A673 (cell line): Measurements from ENCODE around the gene SERPINB11. TPM values are rescaled to one million over a fixed set of nuclear protein-coding genes. Genes with fewer than 3 reads are reported as not detected.

Experiments
- BruUV-seq: library from RNA; stranded (reverse); fragments of 400-500 nt; replicated peaks from 2 replicates; lab custom pipeline; 2021; lab: Mats Ljungman, UMichigan
- CTCF ChIA-PET: fragments of 300-600 bp; sonication (Branson Sonifier 250); formaldehyde crosslinking; loops from one replicate; lab custom pipeline; 2022; ENCODE audit warnings: antibody characterized with exemption; lab: Charles Lee
- POLR2A ChIA-PET: fragments of 300-600 bp; sonication (Branson Sonifier 250); formaldehyde crosslinking; loops from one replicate; lab custom pipeline; 2022; ENCODE audit warnings: antibody characterized with exemption; ENCODE audit not compliant: low non-redundant PET; lab: Charles Lee
- DNase-seq: peaks from one replicate; pipeline ENCODE4 v3.0.0-alpha.2; 2015; ENCODE audit warnings: low spot score
- H3K27ac ChIP-seq: fragments of 200-600 bp; sonication (generic); 2 replicates; pipeline ENCODE4 v1.5.1; 2016; ENCODE audit warnings: mixed run types, low read depth, mild to moderate bottlenecking, mixed read lengths, antibody characterized with exemption, low read length; ENCODE audit not compliant: poor library complexity, severe bottlenecking
- H3K27me3 ChIP-seq: fragments of 200-600 bp; sonication (generic); replicated peaks from 2 replicates; pipeline ENCODE4 v1.6.1; 2017; ENCODE audit warnings: mixed run types, low read depth, mild to moderate bottlenecking, mixed read lengths, antibody characterized with exemption, low read length; ENCODE audit not compliant: insufficient read depth, poor library complexity
- H3K36me3 ChIP-seq: fragments of 200-600 bp; sonication (generic); 2 replicates; pipeline ENCODE4 v1.6.1; 2016; ENCODE audit warnings: mixed run types, mild to moderate bottlenecking, mixed read lengths, antibody characterized with exemption, low read length; ENCODE audit not compliant: insufficient read depth, poor library complexity, severe bottlenecking
- H3K4me1 ChIP-seq: fragments of 200-600 bp; sonication (generic); 2 replicates; pipeline ENCODE4 v1.6.1; 2017; ENCODE audit warnings: mixed run types, mild to moderate bottlenecking, mixed read lengths, antibody characterized with exemption, low read length; ENCODE audit not compliant: insufficient read depth, poor library complexity, severe bottlenecking
- H3K4me3 ChIP-seq: fragments of 200-600 bp; sonication (generic); 2 replicates; pipeline ENCODE4 v1.5.1; 2016; ENCODE audit warnings: low read depth, mixed run types, mild to moderate bottlenecking, mixed read lengths, low read length; ENCODE audit not compliant: poor library complexity, severe bottlenecking
- H3K9me3 ChIP-seq: fragments of 200-600 bp; sonication (generic); 2 replicates; pipeline ENCODE4 v1.6.1; 2016; ENCODE audit warnings: mixed run types, low read depth, mild to moderate bottlenecking, mixed read lengths, antibody characterized with exemption, low read length; ENCODE audit not compliant: poor library complexity, severe bottlenecking
- EZH2 ChIP-seq: fragments of 200-600 bp; sonication (generic); IDR thresholded peaks from 2 replicates; pipeline ENCODE4 v1.6.1; 2017; ENCODE audit warnings: borderline replicate concordance, low read depth, mild to moderate bottlenecking, mixed read lengths, antibody characterized with exemption, low read length; ENCODE audit not compliant: poor library complexity, severe bottlenecking
- intact Hi-C: fragments of 100-400 bp; cut with micrococcal nuclease; formaldehyde crosslinking; loops from one replicate; pipeline ENCODE4 v1.10.0; 2022; ENCODE audit not compliant: unreplicated experiment
- total RNA-seq: library from RNA; stranded (reverse); gene quantifications from 2 replicates; pipeline ENCODE4 v1.2.3, GENCODE V29; 2021
- TF ChIP-seq, protein P1 (sequence below): fragments of 300-800, 200-600 bp; sonication (generic); conservative IDR thresholded peaks from 2 replicates; pipeline ENCODE4 v1.5.1; 2017; ENCODE audit warnings: low read depth, mild to moderate bottlenecking, antibody characterized with exemption, low read length, moderate library complexity, mixed read lengths

Gene SERPINB11
- total RNA-seq, 1 experiment from 2014 or later: not detected

DNA sequence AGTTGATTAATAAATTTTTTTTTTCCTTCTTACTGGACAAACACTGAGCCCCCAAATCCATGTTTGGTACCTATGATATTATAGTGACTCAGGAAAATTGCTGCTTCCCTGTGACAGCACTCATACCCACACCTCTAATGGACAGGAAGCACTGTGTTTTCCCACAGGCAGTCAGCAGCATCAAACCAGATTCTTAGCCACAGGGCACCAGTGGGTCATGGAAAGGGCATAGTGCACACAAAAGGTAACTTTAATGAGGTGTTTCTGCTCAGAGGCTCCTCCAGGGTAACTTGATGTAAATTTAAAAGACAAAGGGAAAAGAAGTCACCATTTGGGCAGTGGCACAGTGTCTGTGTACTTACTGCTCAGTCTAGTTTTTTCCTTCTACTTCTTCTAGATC lies 34.1 kb downstream of the SERPINB11 start:
- no peak overlapping the region for H3K4me3 ChIP-seq
- ChIA-PET POLR2A (no interaction called here), CTCF (no interaction called here)
- no peaks in the 10 kb centered on the region for H3K27me3 ChIP-seq
- no peaks in the 10 kb centered on the region for H3K4me1 ChIP-seq
- no peak overlapping the region for H3K27ac ChIP-seq
- TF ChIP-seq, protein P1, sequence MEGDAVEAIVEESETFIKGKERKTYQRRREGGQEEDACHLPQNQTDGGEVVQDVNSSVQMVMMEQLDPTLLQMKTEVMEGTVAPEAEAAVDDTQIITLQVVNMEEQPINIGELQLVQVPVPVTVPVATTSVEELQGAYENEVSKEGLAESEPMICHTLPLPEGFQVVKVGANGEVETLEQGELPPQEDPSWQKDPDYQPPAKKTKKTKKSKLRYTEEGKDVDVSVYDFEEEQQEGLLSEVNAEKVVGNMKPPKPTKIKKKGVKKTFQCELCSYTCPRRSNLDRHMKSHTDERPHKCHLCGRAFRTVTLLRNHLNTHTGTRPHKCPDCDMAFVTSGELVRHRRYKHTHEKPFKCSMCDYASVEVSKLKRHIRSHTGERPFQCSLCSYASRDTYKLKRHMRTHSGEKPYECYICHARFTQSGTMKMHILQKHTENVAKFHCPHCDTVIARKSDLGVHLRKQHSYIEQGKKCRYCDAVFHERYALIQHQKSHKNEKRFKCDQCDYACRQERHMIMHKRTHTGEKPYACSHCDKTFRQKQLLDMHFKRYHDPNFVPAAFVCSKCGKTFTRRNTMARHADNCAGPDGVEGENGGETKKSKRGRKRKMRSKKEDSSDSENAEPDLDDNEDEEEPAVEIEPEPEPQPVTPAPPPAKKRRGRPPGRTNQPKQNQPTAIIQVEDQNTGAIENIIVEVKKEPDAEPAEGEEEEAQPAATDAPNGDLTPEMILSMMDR: no peak
- TF ChIP-seq EZH2: no peak
- intact Hi-C loops: no loop called here
- BruUV-seq: no TSS peak
- H3K9me3 ChIP-seq: no peaks in the 10 kb centered on the region
- no peak for DNase-seq
- H3K36me3 ChIP-seq: no peaks in the 10 kb centered on the region

DNA sequence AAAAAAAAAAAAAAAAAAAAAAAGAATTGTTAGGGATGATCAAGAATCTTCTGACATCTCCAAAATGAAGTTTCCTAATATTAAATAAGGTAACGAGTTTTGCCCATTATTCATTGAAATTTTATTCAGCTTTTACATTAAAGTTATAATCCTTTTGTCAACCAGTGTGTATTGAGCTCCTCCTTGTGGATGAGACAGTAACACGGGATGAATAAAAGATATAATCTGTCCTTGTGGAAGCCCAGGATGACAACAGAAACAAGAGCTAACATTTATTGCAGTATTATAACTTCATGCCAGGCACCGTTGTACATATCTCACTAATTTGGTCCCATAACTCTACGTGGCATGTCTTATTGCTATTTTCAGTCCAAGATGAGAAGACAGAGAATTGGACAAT lies 39.0 kb downstream of the SERPINB11 start:
- intact Hi-C loops: loop anchor here (2.0 to 5.0 kb wide), 4 partner anchors 103 to 223 kb away; no protein-coding TSS in a partner anchor
- POLR2A ChIA-PET: interaction anchor here (0.6 kb wide), 1 partner anchor 30 kb away, joined by 3 read pairs; no protein-coding TSS in a partner anchor
- TF ChIP-seq EZH2: no peak
- TF ChIP-seq, protein P1: peak; percentile 77
- Histone ChIP-seq H3K9me3 (no peaks in the 10 kb centered on the region), H3K4me3 (no peak overlapping the region), H3K27me3 (no peaks in the 10 kb centered on the region), H3K4me1 (no peaks in the 10 kb centered on the region), H3K36me3 (no peaks in the 10 kb centered on the region), H3K27ac (no peak overlapping the region)
- DNase-seq: peak; percentile 71
- BruUV-seq: no TSS peak
- CTCF ChIA-PET: interaction anchor here (0.6 to 1.7 kb wide), 13 partner anchors 10 to 725 kb away, joined by 3 to 32 read pairs (median 3); no protein-coding TSS in a partner anchor

DNA sequence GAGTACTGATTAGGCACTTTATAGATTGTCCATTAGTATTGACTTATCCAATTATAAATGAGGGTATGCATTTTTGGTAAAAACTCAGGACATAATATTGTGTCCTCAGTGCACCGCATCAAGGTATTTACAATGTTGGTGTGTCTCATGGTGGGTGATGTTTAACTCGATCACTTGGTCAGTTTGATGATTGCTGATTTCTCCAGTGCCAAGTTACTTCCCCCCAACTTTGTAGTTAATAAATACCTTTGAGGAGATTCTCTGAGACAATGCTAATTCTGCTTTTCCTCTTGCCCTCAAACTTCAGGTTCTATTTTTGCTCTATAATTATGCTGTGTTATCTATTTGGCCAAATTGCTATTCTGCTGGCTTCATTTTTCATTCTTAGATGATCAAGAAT lies 44.2 kb downstream of the SERPINB11 start:
- Histone ChIP-seq H3K36me3 (no peaks in the 10 kb centered on the region), H3K4me3 (no peak overlapping the region), H3K27ac (no peak overlapping the region), H3K27me3 (no peaks in the 10 kb centered on the region), H3K9me3 (no peaks in the 10 kb centered on the region), H3K4me1 (no peaks in the 10 kb centered on the region)
- ChIA-PET CTCF (no interaction called here), POLR2A (no interaction called here)
- intact Hi-C loops: no loop called here
- no peak for DNase-seq
- no peak for TF ChIP-seq EZH2
- TF ChIP-seq, protein P1: no peak
- BruUV-seq: no TSS peak
